Type B pancreatic cell (in vitro differentiated cells): Measurements from ENCODE around the gene OR2L5. TPM values are rescaled to one million over a fixed set of nuclear protein-coding genes. Genes with fewer than 3 reads are reported as not detected.

Source experiments
- DNase-seq: peaks from one replicate; pipeline ENCODE4 v3.0.0; 2021; ENCODE audit warnings: mixed read lengths; ENCODE audit not compliant: unreplicated experiment; ENCODE audit errors: extremely low spot score
- H3K27ac Mint-ChIP-seq: 2 replicates; pipeline ENCODE4 v1.8.0; 2021; ENCODE audit warnings: mild to moderate bottlenecking, mixed read lengths
- H3K27me3 Mint-ChIP-seq: 2 replicates; pipeline ENCODE4 v1.8.0; 2021; ENCODE audit warnings: mixed read lengths
- H3K36me3 Mint-ChIP-seq: 2 replicates; pipeline ENCODE4 v1.8.0; 2021; ENCODE audit warnings: mixed read lengths
- H3K4me1 Mint-ChIP-seq: one replicate; pipeline ENCODE4 v1.8.0; 2021; ENCODE audit warnings: mixed read lengths; ENCODE audit not compliant: unreplicated experiment
- H3K4me3 Mint-ChIP-seq: 2 replicates; pipeline ENCODE4 v1.8.0; 2021; ENCODE audit warnings: mild to moderate bottlenecking, mixed read lengths
- H3K9me3 Mint-ChIP-seq: 2 replicates; pipeline ENCODE4 v1.8.0; 2021; ENCODE audit warnings: mixed read lengths
- CTCF ChIP-seq: fragments of 200-600 bp; sonication (generic); conservative IDR thresholded peaks from 2 replicates; pipeline ENCODE4 v1.5.0; 2021; ENCODE audit warnings: antibody characterized with exemption, mild to moderate bottlenecking
- long read RNA-seq: library from polyadenylated mRNA; unstranded; transcript quantifications from one replicate; pipeline ENCODE4 v2.0.0, GENCODE V29; 2020
- total RNA-seq: library from RNA; stranded (reverse); gene quantifications from 2 replicates; pipeline ENCODE4 v1.2.1, GENCODE V29; 2021; ENCODE audit warnings: low replicate concordance

Gene OR2L5
- not detected in 2 replicates for total RNA-seq
- long read RNA-seq: 0 reads

GRCh38 chr1:248013229-248013710 lies at the start of gene OR2L5:
Gene OR2L5 (plus strand): TSS chr1:248013660. CDS start chr1:248021948, 8,288 bp downstream.
- peaks cover 6% of the 10 kb centered on the region for H3K9me3 Mint-ChIP-seq

GRCh38 chr1:247964933-247965332 lies 48.5 kb upstream of the OR2L5 start, which contains the start of gene OR2AK2:
Gene OR2AK2 (plus strand): TSS chr1:247965233. CDS start chr1:247965377, 144 bp downstream.
- peaks cover 6% of the 10 kb centered on the region for H3K9me3 Mint-ChIP-seq
- no peak within 1 kb of the TSS for H3K27ac Mint-ChIP-seq
- H3K4me1 Mint-ChIP-seq: no peaks in the 10 kb centered on the region

More at GRCh38 chr1:248013229-248013710, at the start of gene OR2L5:
- no peaks in the 10 kb centered on the region for H3K4me1 Mint-ChIP-seq
- no peak for DNase-seq
- TF ChIP-seq CTCF: no peak
- H3K27me3 Mint-ChIP-seq: no peaks in the 10 kb centered on the region
- H3K4me3 Mint-ChIP-seq: no peak within 1 kb of the TSS
- H3K36me3 Mint-ChIP-seq: no peaks in the 10 kb centered on the region
- no peak within 1 kb of the TSS for H3K27ac Mint-ChIP-seq

GRCh38 chr1:247966532-247967204 lies 46.8 kb upstream of the OR2L5 start:
- Mint-ChIP-seq H3K4me1 (no peaks in the 10 kb centered on the region), H3K9me3 (peaks cover 6% of the 10 kb centered on the region), H3K4me3 (no peak overlapping the region), H3K36me3 (no peaks in the 10 kb centered on the region), H3K27ac (no peak overlapping the region), H3K27me3 (no peaks in the 10 kb centered on the region)
- no peak for TF ChIP-seq CTCF
- no peak for DNase-seq

More at GRCh38 chr1:247964933-247965332, 48.5 kb upstream of the OR2L5 start, which contains the start of gene OR2AK2:
- H3K36me3 Mint-ChIP-seq: no peaks in the 10 kb centered on the region
- no peak for TF ChIP-seq CTCF
- H3K4me3 Mint-ChIP-seq: no peak within 1 kb of the TSS
- no peaks in the 10 kb centered on the region for H3K27me3 Mint-ChIP-seq
- no peak for DNase-seq

GRCh38 chr1:247992986-247993385 lies 20.5 kb upstream of the OR2L5 start:
- H3K4me1 Mint-ChIP-seq: no peaks in the 10 kb centered on the region
- no peak overlapping the region for H3K27ac Mint-ChIP-seq
- no peaks in the 10 kb centered on the region for H3K36me3 Mint-ChIP-seq
- TF ChIP-seq CTCF: no peak
- H3K4me3 Mint-ChIP-seq: no peak overlapping the region
- no peak for DNase-seq
- peaks cover 13% of the 10 kb centered on the region for H3K9me3 Mint-ChIP-seq
- H3K27me3 Mint-ChIP-seq: no peaks in the 10 kb centered on the region

GRCh38 chr1:247998811-247999210 lies 14.6 kb upstream of the OR2L5 start:
- peaks cover 11% of the 10 kb centered on the region for H3K9me3 Mint-ChIP-seq
- no peak for DNase-seq
- no peaks in the 10 kb centered on the region for H3K27me3 Mint-ChIP-seq
- no peak for TF ChIP-seq CTCF
- no peak overlapping the region for H3K27ac Mint-ChIP-seq
- no peaks in the 10 kb centered on the region for H3K36me3 Mint-ChIP-seq
- H3K4me1 Mint-ChIP-seq: no peaks in the 10 kb centered on the region
- no peak overlapping the region for H3K4me3 Mint-ChIP-seq
